Measurements from ENCODE around the gene MYMK. TPM values are rescaled to one million over a fixed set of nuclear protein-coding genes. Genes with fewer than 3 reads are reported as not detected.
A peak's percentile ranks its signal among the peaks of the same experiment; 100 is the strongest.

Gene MYMK
- total and polyA plus RNA-seq, 2 of the 13 experiments (the other 11 are each of a cell fraction or from before 2014, with no cell fraction given), result not detected

DNA sequence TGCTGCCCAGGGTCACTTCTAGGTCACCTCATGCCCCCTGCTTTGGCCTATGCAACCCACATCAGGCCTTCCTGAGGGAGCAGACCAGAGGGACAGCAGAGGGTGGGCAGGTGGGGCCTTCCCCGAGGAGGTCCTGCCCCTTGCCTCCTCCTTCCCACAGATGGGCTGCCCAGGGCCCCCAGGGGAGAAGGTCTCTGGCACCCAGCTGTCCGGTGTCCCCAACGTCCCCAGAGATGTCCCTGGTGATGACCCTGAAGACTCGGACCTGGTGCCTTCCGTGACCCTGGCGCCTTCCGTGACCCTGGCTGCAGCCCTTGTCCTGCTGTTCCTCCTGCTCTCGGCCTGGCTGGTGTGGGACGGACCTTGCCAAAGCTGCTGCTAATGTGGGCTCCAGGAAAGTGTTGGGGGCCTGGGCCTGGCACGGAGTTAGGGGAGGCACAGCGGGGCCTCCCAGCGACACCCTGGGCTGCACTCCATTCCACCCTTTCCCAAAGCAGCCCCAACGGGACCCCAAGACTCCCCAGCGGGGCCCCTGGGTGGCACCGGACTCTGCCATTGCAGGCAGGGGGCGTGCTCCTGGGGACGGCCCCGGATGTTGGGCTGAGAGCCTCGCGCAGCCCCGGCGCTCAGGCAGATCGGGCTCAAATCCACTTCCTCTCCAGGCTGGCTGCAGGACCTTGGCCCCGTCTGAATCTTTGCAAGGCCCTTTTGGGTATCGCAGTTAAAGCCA is 39.1 kb downstream of the MYMK start (continued):
- TF ChIP-seq ZMYM3 (CRISPR knock-in tag; IDR thresholded peaks at IDR 0.05) (no peak), FIP1L1 (IDR thresholded peaks at IDR 0.05; ENCODE audit: borderline replicate concordance, insufficient read depth, low read depth, low read length) (no peak), KAT7 (CRISPR knock-in tag; IDR thresholded peaks at IDR 0.05; ENCODE audit: borderline replicate concordance) (no peak), SMARCE1 (IDR thresholded peaks at IDR 0.05; ENCODE audit: borderline replicate concordance) (no peak), SP4 (CRISPR knock-in tag; IDR thresholded peaks at IDR 0.05) (0 out of 2 replicates have a peak, but pooled peaks have one; percentile 18), SRF (IDR thresholded peaks at IDR 0.05; ENCODE audit: low read depth, low read length) (no peak), AGO2 (optimal IDR thresholded peaks at IDR 0.05; ENCODE audit: low read depth, low read length) (no peak), ZIK1 (CRISPR knock-in tag; IDR thresholded peaks at IDR 0.05; ENCODE audit: borderline replicate concordance, low read depth) (no peak), ZNF225 (CRISPR knock-in tag; IDR thresholded peaks at IDR 0.05) (no peak), SIX1 (CRISPR knock-in tag; IDR thresholded peaks at IDR 0.05; ENCODE audit: borderline replicate concordance) (no peak), KMT2A (CRISPR knock-in tag; IDR thresholded peaks at IDR 0.05) (no peak), ZSCAN12 (CRISPR knock-in tag; IDR thresholded peaks at IDR 0.05) (no peak), ZSCAN30 (CRISPR knock-in tag; IDR thresholded peaks at IDR 0.05) (no peak), ATF7-NPFF (CRISPR knock-in tag; IDR thresholded peaks at IDR 0.05; ENCODE audit: low read depth) (no peak), KAT8 (CRISPR knock-in tag; IDR thresholded peaks at IDR 0.05) (peak; percentile 36), HDAC1 (CRISPR knock-in tag; IDR thresholded peaks at IDR 0.05) (peak; percentile 62), NR2F1 (CRISPR knock-in tag; IDR thresholded peaks at IDR 0.05) (no peak), ATF1 (CRISPR knock-in tag; IDR thresholded peaks at IDR 0.05) (no peak), ZNF569 (CRISPR knock-in tag; IDR thresholded peaks at IDR 0.05; ENCODE audit: borderline replicate concordance) (no peak)
- TF ChIP-seq, protein P1, sequence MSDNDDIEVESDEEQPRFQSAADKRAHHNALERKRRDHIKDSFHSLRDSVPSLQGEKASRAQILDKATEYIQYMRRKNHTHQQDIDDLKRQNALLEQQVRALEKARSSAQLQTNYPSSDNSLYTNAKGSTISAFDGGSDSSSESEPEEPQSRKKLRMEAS (IDR thresholded peaks at IDR 0.05), result peak; percentile 28; the same call in 1 of the 2 replicates
- TF ChIP-seq, protein P2, sequence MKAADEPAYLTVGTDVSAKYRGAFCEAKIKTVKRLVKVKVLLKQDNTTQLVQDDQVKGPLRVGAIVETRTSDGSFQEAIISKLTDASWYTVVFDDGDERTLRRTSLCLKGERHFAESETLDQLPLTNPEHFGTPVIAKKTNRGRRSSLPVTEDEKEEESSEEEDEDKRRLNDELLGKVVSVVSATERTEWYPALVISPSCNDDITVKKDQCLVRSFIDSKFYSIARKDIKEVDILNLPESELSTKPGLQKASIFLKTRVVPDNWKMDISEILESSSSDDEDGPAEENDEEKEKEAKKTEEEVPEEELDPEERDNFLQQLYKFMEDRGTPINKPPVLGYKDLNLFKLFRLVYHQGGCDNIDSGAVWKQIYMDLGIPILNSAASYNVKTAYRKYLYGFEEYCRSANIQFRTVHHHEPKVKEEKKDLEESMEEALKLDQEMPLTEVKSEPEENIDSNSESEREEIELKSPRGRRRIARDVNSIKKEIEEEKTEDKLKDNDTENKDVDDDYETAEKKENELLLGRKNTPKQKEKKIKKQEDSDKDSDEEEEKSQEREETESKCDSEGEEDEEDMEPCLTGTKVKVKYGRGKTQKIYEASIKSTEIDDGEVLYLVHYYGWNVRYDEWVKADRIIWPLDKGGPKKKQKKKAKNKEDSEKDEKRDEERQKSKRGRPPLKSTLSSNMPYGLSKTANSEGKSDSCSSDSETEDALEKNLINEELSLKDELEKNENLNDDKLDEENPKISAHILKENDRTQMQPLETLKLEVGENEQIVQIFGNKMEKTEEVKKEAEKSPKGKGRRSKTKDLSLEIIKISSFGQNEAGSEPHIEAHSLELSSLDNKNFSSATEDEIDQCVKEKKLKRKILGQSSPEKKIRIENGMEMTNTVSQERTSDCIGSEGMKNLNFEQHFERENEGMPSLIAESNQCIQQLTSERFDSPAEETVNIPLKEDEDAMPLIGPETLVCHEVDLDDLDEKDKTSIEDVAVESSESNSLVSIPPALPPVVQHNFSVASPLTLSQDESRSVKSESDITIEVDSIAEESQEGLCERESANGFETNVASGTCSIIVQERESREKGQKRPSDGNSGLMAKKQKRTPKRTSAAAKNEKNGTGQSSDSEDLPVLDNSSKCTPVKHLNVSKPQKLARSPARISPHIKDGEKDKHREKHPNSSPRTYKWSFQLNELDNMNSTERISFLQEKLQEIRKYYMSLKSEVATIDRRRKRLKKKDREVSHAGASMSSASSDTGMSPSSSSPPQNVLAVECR (CRISPR knock-in tag; IDR thresholded peaks at IDR 0.05; ENCODE audit: borderline replicate concordance), result peak; percentile 31; the same call in 1 of the 2 replicates
- TF ChIP-seq, protein P3, sequence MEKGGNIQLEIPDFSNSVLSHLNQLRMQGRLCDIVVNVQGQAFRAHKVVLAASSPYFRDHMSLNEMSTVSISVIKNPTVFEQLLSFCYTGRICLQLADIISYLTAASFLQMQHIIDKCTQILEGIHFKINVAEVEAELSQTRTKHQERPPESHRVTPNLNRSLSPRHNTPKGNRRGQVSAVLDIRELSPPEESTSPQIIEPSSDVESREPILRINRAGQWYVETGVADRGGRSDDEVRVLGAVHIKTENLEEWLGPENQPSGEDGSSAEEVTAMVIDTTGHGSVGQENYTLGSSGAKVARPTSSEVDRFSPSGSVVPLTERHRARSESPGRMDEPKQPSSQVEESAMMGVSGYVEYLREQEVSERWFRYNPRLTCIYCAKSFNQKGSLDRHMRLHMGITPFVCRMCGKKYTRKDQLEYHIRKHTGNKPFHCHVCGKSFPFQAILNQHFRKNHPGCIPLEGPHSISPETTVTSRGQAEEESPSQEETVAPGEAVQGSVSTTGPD (CRISPR knock-in tag; IDR thresholded peaks at IDR 0.05), result no peak
- TF ChIP-seq, protein P4, sequence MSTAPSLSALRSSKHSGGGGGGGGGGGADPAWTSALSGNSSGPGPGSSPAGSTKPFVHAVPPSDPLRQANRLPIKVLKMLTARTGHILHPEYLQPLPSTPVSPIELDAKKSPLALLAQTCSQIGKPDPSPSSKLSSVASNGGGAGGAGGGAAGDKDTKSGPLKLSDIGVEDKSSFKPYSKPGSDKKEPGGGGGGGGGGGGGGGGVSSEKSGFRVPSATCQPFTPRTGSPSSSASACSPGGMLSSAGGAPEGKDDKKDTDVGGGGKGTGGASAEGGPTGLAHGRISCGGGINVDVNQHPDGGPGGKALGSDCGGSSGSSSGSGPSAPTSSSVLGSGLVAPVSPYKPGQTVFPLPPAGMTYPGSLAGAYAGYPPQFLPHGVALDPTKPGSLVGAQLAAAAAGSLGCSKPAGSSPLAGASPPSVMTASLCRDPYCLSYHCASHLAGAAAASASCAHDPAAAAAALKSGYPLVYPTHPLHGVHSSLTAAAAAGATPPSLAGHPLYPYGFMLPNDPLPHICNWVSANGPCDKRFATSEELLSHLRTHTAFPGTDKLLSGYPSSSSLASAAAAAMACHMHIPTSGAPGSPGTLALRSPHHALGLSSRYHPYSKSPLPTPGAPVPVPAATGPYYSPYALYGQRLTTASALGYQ (CRISPR knock-in tag; IDR thresholded peaks at IDR 0.05), result no peak
